Inferior parietal cortex (tissue), 1 donor: ENCODE measurements around the gene S100A13.
"Not testable (repeated sequence)": the region's sequence is repeated elsewhere in the genome, so short reads cannot be mapped to it uniquely, and the experiment has no call there.

Source experiments
- DNase-seq: peaks from one replicate; pipeline ENCODE4 v3.0.0-alpha.2; 2016; ENCODE audit errors: extremely low spot score

Gene S100A13

DNA sequence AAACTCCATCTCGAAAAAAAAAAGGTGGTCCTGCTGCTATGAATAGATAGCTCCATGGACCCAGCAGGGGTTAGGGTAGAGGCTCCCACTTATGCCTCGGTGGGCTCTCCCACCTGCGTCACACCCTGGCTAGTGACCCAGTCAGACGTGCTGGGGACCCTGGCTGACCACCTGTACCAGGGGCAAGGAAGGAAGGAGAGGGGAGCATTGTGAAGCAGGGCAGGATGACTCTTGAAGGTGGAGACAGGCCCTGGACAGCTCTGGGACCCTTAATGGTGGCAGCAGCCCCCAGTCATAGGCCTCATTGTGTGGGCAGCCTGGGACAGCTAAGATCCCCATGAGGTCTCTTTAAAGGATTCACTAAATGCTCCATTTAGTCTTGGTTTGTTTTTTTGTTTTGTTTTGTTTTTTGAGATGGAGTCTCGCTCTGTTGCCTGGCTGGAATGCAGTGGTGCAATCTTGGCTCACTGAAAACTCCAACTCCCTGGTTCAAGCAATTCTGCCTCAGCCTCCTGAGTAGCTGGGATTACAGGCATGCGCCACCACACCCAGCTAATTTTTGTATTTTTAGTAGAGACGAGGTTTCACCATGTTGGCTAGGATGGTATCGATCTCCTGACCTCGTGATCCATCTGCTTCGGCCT, 20.8 kb upstream of the S100A13 start:
- DNase-seq = no peak

DNA sequence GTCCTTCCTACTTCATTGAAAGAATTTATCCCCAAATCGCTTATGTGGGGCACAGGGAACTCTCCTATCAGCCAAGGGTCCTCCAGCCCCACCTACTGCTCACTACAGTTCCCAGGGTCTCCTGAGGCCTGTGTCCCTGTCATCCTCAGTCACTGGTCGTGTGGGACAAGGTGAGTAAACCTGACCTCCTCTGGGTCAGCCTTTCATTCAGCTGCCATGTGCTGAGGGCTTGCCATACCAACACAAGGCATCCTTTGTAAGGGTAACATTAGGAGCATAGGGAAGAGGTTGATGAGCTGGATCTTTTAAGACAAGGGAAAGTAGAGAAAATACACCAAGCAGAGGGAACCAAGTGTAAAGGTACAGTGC, 20.0 kb upstream of the S100A13 start:
- DNase-seq = no peak

DNA sequence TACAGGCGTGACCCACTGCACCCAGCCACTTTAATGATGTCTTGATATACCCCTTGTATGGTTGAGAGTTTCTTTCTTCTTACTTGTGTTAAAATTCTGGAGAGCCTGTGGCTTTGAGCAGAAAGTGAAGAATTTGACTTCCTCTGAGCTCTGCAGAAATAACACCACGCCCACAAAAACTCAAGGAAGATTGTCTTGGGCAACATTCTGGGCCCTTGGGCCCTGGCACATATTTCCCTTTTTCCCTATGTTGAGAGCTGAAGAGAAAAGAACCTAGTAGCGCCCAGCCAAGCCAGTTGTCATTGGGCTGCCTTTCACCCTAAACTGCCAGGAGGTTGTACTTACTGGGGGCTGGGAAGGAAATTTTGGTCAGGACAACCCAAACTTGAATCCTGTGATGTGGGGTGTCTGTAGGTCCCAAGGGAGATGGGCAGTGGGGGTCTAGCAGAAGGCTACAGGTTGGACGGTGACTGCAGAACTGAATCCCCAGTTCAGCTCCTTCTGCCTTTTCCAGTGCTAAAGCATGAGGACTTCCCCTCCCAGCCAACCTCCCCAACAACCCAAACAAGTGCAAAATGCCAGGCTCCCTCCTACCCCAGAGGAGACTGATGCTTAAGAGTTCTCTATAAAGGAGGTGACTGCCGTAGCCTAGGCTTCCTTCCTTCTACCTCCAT, 19.5 kb upstream of the S100A13 start:
- no peak for DNase-seq

DNA sequence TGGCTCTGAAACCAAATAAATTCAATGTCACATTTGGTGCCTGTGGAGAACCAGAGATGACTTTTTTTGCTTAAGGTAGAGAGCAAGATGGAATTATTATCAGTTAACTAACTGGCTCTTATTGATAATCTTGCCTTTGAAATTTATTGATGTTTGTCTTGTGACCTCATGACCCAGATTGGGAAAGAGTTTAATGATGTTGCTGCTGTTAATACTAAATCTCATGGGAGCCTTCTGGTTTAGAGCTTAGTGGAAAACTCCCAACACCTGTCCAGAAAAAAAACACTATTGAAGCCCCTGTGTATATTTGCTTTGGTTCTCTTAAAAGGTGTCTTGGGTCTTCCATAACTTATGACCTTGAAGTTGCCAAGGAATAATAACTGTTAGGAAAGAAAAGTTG, 16.5 kb upstream of the S100A13 start:
- no peak for DNase-seq

DNA sequence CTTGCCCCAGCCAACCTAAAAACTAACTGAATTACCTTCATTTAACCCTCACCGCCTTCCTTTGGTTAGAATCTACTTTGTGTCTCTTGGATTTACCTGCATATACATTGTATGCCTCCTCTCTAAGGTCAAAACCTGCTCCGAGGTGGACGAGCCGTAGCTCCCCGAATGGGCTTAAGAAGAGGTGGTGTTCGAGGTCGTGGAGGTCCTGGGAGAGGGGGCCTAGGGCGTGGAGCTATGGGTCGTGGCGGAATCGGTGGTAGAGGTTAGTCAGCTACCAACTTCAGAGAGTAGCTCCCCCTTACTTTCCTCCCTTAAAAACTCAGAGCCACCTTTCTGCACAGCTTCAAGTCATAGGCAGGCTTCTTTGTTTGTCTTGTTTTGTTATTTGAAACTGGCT, 15.8 kb upstream of the S100A13 start:
- no peak for DNase-seq

DNA sequence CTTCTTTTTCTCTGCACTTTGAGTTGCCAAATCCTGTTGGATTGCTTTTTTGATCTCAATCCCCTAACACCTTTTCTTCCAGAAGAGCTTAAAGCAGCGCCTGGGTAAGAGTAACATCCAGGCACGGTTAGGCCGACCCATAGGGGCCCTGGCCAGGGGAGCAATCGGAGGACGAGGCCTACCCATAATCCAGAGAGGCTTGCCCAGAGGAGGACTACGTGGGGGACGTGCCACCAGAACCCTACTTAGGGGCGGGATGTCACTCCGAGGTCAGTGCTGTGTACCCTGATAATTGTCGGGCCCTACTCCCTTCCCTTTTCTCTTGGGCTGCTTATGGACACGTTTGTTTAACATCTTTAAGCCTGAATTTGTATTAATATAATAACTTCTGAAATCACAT, 14.9 kb upstream of the S100A13 start:
- no peak for DNase-seq

DNA sequence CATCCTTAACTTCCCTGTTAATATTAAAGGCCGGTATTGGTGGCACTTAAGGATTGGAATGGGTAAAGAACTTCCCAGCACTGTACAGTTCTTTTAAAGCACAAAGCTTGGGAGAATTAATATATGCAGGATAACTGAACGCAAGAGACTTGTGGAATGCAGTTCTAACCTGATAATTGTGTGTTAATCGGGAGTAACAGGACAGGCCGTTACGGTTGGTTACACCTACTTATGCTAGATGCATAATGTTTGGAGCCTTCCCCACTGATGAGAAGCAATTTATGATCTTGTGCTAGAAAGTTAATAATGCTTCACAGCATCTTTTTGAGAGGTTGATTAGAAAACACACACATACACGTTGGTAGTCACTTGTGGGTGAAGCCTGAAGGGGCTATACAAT, 13.6 kb upstream of the S100A13 start:
- no peak for DNase-seq

DNA sequence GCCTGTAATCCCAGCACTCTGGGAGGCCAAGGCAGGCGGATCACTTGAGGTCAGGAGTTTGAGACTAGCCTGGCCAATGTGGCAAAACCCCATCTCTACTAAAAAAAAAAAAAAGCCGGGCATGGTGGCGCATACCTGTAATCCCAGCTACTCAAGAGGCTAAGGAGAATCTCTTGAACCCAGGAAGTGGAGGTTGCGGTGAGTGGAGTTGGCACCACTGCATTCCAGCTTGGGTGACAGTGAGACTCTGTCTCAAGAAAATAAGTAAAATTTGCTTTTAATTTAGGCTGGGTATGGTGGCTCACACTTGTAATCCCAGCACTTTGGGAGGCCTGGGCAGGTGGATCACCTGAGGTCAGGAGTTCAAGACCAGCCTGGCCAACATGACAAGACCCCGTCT, 12.9 kb upstream of the S100A13 start:
- DNase-seq = not testable (repeated sequence)

DNA sequence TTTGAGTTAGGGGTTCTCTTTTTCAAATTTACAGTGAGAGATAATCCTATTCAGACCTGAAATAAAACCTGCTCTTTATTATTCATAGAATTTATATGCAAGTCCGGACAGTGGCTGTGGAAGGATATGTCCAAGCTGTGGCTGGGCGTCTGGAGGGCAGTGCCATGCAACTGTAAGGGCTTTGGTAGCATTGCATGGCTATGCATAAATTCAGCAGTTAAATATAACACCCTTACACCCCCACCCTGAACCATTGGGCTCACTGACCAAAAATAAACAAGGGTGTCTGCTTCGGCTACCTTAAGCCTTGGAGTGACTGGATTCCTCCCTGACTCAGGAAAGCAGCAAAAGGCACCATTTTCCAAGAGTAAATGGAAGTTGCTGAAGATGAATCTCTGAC, 12.0 kb upstream of the S100A13 start:
- no peak for DNase-seq

DNA sequence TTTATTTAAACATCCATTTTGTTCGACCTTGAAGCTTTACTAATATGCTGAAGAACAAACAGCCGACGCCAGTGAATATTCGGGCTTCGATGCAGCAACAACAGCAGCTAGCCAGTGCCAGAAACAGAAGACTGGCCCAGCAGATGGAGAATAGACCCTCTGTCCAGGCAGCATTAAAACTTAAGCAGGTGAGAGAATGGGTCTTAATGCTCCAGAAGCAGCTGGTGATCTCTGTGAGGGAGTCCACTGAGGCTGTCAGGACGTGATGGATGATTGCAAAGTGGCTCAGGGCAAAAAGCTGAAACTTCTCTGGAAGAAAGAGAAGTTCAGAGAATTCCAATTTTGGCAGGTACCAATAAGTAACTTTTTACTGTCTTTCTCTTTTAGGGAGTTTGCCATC, 11.0 kb upstream of the S100A13 start:
- DNase-seq = no peak

DNA sequence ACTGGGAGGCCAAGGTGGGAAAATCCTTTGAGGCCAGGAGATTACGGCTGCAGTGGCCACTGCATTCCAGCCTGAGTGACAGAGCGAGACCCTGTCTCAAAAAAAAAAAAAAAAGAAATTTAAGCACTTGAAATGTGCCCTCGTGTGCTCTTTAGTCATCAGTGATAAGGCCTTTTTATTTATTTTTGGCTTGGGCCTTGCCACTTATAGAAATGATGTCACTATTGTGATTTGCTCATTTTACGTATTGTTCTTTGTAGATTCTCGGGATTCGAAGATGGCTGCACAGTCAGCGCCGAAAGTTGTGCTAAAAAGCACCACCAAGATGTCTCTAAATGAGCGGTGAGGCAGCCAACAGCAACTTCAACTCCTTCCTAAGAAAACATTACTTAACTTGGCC, 9.0 kb upstream of the S100A13 start:
- no peak for DNase-seq

DNA sequence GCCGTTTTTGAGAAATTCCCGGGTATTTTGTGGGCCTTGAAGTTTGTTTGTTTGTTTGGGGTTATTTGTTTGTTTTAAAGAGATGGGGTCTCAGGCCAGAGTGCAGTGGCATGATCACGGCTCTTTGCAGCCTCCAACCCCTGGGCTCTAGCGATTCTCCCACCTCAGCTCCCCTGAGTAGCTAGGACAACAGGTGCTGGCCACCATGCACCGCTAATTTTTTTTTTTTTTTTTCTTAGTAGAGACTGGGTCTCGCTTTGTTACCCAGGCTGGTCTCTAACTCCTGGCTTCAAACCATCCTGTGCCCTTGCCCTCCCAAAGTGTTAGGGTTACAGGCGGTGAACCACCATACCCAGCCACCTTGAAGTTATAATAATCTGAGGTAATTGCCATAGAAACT, 8.6 kb upstream of the S100A13 start:
- no peak for DNase-seq

DNA sequence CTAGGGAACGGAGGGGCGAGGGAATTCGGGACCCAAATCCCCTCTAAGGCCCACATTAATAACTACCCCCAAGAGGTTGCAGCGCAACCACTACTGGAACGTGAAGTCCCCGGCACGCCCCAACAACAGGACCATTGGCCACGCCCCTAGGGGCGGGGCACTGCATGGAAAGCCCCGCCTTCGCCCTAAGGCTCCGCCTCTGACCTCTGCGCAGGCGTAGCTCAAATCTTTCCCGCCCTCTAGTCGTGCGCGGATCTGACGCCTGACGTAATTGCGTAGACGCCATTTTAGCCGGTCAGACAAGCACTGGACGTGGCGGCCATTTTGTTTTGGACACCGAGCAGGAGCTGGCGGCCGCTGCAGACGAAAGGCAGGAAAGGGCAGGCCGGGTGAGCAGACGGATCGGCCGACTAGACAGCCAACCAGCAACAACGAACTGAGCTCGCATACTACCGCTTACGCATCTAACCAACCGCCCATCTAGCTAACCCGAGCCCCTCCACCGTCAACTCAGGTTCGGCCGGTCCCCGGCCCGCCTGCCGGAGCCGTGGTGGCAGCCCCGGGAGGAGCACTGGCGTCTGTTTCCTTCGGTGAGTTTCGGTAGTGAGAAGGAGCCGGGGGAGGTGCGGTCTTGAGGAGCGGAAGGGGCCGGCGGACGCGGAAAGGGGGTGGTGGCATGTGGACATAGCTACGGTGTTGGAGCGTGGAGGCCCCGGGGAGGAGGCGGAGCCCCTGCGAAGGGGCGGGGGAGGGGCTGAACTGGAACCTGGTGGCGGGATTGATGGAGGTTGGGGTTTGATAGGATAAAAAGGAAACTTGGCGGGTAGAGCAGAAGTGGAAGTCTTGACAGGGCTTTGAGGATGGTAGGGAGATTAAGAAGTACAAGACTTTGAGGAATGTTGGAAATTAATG, 6.7 kb upstream of the S100A13 start, which contains the start of gene CHTOP:
Gene CHTOP, plus strand, starts transcription at position 313 of the 912 bp plus-strand sequence. CDS start 2,523 bp downstream, outside the sequence.
- DNase-seq = peak; percentile 100

DNA sequence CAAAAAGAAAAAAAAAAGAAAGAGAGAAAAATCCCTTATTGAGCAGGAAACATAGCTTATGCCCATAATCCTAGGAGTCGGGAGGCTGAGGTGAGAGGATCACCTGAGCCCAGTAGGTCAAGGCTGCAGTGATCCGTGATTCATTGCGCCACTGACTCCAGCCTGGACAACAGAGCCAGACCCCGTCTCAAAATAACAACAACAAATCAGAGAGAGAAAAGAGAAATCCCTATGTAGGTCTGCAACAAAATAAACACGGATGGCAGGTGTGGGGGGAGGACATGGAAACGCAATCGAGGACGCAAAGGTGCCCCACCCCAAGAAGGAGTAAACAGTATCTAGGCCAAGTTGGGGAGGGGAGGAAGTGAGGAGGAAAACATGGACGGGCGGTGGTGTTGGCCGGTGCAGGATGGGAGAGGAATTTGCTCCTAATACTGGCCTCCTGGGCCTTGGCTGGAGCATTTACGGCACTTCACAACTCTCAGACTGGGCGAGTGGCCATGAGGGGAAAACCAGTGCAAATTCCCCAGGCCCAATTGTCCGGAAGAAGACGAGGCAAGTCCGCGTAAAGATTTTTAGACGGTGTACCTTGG, 6.0 kb upstream of the S100A13 start:
- no peak for DNase-seq

DNA sequence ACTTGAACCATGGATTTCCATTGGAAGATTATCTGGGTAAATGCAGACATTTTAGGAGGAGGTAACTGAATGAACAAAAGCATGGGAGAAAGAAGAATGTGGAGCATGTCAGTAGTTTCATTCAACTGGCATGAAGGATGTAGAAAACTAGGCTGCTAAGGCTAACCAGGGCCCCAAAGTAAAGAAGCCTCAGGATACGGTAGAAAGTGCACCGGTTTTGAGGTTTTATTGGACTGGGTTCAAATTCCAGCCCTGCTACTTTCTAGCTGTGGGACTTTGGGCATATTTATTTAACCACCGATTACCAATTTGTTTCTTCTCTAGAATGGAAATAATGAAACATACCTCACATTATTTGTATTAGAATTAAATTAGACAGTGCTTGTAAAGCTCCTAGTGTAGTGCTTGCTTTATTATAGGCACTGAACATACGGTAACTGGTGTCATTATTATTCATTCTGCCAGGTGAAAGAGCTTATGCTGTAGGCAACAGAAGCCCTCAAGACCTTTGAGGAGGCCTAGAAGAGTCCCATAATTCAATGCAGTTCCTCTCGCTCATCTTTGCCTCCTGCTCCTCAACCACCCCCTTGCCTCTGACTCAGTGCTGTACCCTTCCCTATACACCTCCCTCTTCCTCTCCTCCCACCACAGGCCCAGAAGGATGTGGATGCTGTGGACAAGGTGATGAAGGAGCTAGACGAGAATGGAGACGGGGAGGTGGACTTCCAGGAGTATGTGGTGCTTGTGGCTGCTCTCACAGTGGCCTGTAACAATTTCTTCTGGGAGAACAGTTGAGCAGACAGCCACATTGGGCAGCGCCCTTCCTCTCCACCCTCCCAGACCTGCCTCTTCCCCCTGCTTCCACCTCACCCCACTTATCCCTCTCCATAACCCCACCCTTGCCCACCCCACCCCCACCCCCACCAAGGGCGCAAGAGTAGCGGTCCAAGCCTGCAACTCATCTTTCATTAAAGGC, 4.0 kb upstream of the S100A13 start:
- no peak for DNase-seq

DNA sequence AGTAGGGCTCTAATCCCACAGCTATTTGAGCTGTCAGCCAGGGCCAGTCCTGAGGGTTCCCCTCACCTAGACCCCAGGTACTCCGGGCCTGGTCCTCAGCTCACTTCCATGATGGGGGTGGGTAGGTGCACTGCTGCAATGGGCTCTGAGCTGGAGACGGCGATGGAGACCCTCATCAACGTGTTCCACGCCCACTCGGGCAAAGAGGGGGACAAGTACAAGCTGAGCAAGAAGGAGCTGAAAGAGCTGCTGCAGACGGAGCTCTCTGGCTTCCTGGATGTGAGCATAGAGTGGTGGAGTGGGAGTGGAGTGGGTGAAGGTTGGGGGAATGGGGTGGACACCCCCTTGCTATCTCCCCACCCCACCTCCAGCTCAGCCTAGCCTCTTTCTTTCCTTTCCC, 3.1 kb upstream of the S100A13 start:
- no peak for DNase-seq

DNA sequence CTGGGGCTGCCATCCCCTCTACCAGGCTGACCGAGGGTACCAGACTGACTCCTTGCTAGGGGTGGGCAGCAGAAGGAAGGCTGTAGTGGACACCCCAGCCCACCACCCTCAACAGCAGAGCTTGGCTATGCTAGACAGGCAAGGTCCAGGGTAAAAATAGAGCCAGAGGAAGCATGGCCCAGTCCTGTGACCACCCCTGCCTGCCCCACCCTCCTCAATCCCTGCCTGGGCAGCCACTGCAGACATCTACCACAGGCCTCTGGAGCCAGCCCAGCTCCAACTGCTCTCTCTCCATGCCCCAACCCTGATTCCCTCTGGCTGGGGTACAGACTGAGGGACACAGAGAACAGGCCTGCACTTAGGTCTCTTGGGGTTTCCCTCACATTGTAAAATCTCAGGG, 2.7 kb upstream of the S100A13 start:
- no peak for DNase-seq

DNA sequence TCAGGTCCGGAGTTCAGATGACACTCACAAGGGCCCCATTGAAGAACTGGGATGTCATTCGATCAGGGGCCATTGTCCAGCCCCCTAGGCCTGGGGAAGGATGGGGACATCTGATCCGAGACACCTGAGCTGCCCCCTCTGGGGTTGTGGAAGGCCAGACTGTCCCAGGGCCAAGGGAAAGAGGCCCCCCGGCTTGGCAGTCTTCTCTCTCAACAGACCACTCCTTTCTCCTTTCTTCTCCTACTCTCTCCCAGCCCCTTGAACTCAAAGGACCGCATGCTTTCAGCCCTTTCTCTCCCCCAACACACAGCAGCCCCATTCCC, 2.0 kb upstream of the S100A13 start:
- no peak for DNase-seq

DNA sequence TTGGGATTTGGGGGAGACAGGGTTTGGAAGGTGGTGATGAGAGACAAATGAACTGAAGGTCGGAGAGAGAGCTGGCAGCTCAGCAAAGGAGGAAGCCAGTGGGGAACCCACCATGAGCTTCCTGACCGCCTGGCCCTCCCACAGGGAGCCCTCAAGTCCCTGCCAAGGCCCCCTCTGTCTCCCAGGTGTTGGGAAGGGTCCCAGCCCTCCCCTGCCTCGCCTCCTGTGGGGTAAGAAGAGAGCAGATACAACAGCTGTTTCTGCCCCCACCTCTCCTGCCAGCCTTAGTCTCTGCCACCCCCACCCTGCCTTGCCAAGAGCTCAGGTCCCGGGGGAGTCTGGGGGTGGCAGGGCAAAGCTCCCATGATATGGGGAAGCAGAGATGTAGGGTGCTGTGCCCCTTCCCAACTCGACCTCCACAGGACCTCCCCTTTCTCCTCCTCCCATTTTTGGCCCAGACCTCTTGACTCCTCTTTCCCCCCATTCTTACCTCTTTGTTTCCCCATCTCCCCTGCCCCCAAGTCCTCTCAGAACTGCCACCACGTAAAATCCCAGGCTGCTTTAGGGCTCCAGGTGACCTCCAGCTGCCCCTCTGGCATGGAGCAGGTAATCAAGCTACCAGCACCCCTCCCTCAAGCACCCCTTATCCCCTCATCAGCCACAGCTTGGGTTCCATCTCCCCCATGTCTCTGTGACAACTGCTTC, 1.5 kb upstream of the S100A13 start:
- no peak for DNase-seq

DNA sequence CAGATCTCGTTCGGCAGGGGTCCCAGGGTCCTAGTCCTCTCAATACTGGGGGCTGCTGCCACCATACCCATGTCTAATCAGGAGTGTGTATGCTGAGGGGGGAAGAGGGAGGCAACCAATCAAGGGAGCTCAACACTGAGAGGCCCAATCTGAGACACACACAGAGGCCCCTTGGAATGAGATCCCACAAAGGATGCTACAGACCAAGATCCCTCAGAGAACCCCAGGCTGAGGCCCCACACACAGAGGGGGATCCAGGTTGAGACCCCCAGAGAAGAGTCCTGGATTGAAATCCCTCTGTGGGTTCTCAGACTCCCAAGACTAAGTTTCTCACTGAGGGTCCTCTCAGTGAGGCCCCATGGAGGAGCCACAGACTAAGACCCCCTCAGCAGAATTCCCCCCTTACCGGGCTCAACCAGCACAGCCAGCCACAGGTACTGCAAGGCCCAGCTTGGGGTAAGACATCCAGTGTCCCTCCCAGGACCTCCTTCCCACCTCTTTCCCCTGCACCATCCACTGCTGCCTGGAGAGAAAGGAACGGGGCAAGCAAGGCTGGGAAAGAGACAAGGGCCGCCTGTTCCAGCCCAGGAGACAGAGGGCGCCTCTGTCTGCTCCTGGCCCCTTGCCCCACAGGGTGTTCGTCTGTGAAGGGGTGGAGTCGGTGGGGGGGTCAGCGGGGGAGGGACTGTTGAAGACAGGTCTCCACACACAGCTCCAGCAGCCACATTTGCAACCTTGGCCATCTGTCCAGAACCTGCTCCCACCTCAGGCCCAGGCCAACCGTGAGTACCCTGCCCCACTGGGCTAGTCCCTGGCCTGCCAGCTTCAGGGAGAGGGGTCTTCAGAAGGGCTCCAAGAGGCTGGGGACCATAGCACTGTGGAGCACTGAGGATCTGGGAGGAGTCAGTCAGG, 666 bp upstream of the S100A13 start, which contains the start of gene S100A1:
Gene S100A1, plus strand, starts transcription at position 720 of the 912 bp plus-strand sequence. CDS start 2,088 bp downstream, outside the sequence.
- peak; percentile 65 for DNase-seq
